Upper lobe of left lung (tissue), 4 donors: Measurements from ENCODE around the gene ELMOD3.

Experiments used
- POLR2A ChIP-seq, 4 donors: fragments of 450-650 bp; IDR thresholded peaks; one replicate each; pipeline ENCODE4 v1.5.1; 2016 to 2017; ENCODE audit warnings: antibody characterized with exemption in 4 of 4, mild to moderate bottlenecking in 2 of 4
- TF ChIP-seq, protein P1 (sequence below), 6 experiments: fragments of 450-650 bp in 4 of 6; fragments of 200-600 bp in 2 of 6; sonication (generic) in 2 of 6; IDR thresholded peaks; one replicate each; pipeline ENCODE4 v1.5.1; 2016 to 2019; ENCODE audit warnings: antibody characterized with exemption in 6 of 6

DNA sequence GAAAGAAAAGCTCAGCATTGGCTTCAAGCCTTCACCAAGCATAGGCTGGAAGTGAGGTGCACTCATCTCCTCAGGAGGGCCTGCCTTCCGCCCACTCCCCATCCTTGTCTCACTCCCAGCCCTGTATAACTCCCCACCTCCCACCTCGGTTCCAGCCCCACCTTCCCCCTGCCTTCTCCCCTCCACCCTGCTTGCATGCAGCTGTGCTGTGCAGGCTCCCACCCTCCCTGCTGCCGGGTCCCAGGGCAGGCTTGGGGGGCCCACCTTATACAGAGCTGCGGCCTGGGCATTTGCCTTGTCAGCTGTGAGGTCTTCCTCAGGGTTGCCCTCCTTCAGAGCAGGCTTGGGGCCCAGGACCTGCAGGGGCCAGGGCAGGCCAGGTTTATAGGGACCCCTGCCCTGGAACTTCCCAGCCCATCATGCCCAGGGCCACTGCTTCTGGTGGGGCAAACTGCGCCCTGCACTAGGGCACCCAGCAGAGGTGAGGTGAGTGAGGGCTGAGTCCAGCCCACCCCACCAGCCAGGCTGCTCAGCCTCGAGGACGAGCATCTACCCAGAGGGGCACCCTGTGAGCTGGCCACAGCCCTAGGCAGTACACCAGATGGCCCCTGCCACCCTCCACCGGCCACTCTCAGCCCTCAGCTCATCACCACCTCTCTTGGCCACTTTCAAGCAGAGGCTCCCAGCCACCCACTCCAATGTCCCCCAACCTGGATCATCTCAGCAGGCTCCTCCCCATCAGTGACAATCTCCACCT, 44.0 kb downstream of the ELMOD3 start:
- TF ChIP-seq, protein P1, sequence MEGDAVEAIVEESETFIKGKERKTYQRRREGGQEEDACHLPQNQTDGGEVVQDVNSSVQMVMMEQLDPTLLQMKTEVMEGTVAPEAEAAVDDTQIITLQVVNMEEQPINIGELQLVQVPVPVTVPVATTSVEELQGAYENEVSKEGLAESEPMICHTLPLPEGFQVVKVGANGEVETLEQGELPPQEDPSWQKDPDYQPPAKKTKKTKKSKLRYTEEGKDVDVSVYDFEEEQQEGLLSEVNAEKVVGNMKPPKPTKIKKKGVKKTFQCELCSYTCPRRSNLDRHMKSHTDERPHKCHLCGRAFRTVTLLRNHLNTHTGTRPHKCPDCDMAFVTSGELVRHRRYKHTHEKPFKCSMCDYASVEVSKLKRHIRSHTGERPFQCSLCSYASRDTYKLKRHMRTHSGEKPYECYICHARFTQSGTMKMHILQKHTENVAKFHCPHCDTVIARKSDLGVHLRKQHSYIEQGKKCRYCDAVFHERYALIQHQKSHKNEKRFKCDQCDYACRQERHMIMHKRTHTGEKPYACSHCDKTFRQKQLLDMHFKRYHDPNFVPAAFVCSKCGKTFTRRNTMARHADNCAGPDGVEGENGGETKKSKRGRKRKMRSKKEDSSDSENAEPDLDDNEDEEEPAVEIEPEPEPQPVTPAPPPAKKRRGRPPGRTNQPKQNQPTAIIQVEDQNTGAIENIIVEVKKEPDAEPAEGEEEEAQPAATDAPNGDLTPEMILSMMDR (IDR thresholded peaks at IDR 0.05) = no peak
- TF ChIP-seq POLR2A (IDR thresholded peaks at IDR 0.05) = no peak
